Natural killer cell (primary cell): ENCODE results near the gene GRB10. TPM values are rescaled to one million over a fixed set of nuclear protein-coding genes. Genes with fewer than 3 reads are reported as not detected.

ENCODE experiments used
- ATAC-seq, 3 donors: fragments of 150-1000 bp in 2 of 3; fragments of 200-7000 bp in 1 of 3; cut with Tn5 transposase; 1 replicate in 1 of 3; 2 replicates in 2 of 3; pipeline ENCODE4 v1.10.0; 2021; ENCODE audit warnings: mild to moderate bottlenecking in 2 of 3, moderate library complexity in 2 of 3
- DNase-seq, 2 donors: peaks; one replicate each; pipeline versions ENCODE4 v3.0.0 to v3.0.0-alpha.2; 2013 to 2021; ENCODE audit warnings: mixed read lengths in 1 of 2
- H3K27ac ChIP-seq: one replicate; pipeline ENCODE4 v1.5.1; 2013; ENCODE audit warnings: mild to moderate bottlenecking, low read length
- H3K27me3 ChIP-seq: one replicate; pipeline ENCODE4 v1.6.1; 2013; ENCODE audit warnings: low read length; ENCODE audit not compliant: control insufficient read depth, insufficient read depth
- H3K36me3 ChIP-seq: one replicate; pipeline ENCODE4 v1.6.1; 2013; ENCODE audit warnings: low read length; ENCODE audit not compliant: control insufficient read depth, insufficient read depth
- H3K4me1 ChIP-seq: one replicate; pipeline ENCODE4 v1.6.1; 2013; ENCODE audit warnings: low read length; ENCODE audit not compliant: control insufficient read depth, insufficient read depth
- H3K4me3 ChIP-seq: one replicate; pipeline ENCODE4 v1.5.1; 2013; ENCODE audit warnings: low read length
- H3K9me3 ChIP-seq: one replicate; pipeline ENCODE4 v1.6.1; 2013; ENCODE audit warnings: low read length; ENCODE audit not compliant: control insufficient read depth, insufficient read depth
- H3K27ac Mint-ChIP-seq, 2 donors: one replicate each; pipeline ENCODE4 v1.8.0; 2022; ENCODE audit warnings: mild to moderate bottlenecking in 2 of 2, mixed read lengths in 2 of 2, moderate library complexity in 1 of 2
- H3K27me3 Mint-ChIP-seq, 2 donors: one replicate each; pipeline ENCODE4 v1.8.0; 2022; ENCODE audit warnings: low read depth in 2 of 2, mixed read lengths in 2 of 2
- H3K36me3 Mint-ChIP-seq: one replicate; pipeline ENCODE4 v1.8.0; 2022; ENCODE audit warnings: mixed read lengths
- H3K4me1 Mint-ChIP-seq, 2 donors: one replicate each; pipeline ENCODE4 v1.8.0; 2022; ENCODE audit warnings: mixed read lengths in 2 of 2
- H3K4me3 Mint-ChIP-seq: one replicate; pipeline ENCODE4 v1.8.0; 2022; ENCODE audit warnings: mild to moderate bottlenecking, moderate library complexity, mixed read lengths
- H3K9me3 Mint-ChIP-seq, 2 donors: one replicate each; pipeline ENCODE4 v1.8.0; 2022; ENCODE audit warnings: mixed read lengths in 2 of 2
- CTCF ChIP-seq: fragments of 200-600 bp; IDR thresholded peaks from one replicate; pipeline ENCODE4 v1.8.0; 2022; ENCODE audit warnings: antibody characterized with exemption
- WGBS: methylation state at CpG from one replicate; pipeline ENCODE4 v1.1.7; 2013; ENCODE audit warnings: missing lambda C conversion rate; ENCODE audit not compliant: insufficient coverage; 5-methylcytosine and 5-hydroxymethylcytosine counted together
- intact Hi-C: fragments of 100-400 bp; cut with micrococcal nuclease; formaldehyde crosslinking; loops from one replicate; pipeline ENCODE4 v1.14.2; 2022
- total RNA-seq, 4 donors: library from RNA; stranded (reverse); fragments of 120-200 nt in 1 of 4; gene quantifications; one replicate each; pipeline versions ENCODE4 v1.2.3 to v1.2.4, GENCODE V29; 2013 to 2022

The GRB10 gene
- total RNA-seq, 3 donors from 2014 or later (not counting 1 experiment from before 2014, with no cell fraction given) = 0.16 to 24.4 (median 1.4) TPM

- no peak overlapping the region for H3K27ac Mint-ChIP-seq
- no peak for DNase-seq
- no peak overlapping the region for H3K4me3 Mint-ChIP-seq
- no peaks in the 10 kb centered on the region for H3K4me1 ChIP-seq
- no peaks in the 10 kb centered on the region for H3K9me3 Mint-ChIP-seq
- H3K4me3 ChIP-seq = no peak overlapping the region
- no peaks in the 10 kb centered on the region for H3K4me1 Mint-ChIP-seq
- H3K27ac ChIP-seq = no peak overlapping the region
- WGBS = 80% methylated on average over 11 of the region's 11 CpGs
- ATAC-seq = no peak
- H3K36me3 ChIP-seq = no peaks in the 10 kb centered on the region
- H3K27me3 ChIP-seq = no peaks in the 10 kb centered on the region
- no peaks in the 10 kb centered on the region for H3K36me3 Mint-ChIP-seq
- no peak for TF ChIP-seq CTCF
- H3K9me3 ChIP-seq = no peaks in the 10 kb centered on the region
- intact Hi-C loops = no loop called here
- peaks cover 9 to 10% of the 10 kb centered on the region in 2 donors for H3K27me3 Mint-ChIP-seq
Measured at GRCh38 chr7:50674896-50675835, 107.5 kb downstream of the GRB10 start.

DNA sequence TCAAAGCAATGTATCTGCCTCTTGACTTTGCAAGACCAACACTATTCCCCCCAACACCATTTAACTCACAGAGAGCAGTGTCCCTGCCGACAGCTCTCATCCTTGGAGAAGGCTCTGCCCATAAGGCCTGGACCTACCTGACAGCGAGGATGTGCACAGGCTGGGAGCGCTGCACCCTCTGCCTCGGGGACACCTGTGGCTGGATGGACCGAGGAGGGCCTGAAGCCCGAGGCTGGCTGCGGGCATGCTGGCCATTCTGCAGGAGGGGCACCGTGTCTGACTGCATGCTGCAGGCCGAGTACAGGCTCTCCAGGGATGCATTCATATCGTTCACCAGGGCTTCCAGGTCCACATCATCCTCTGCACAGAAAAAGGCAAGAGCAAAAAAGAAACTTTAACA lies 108.4 kb downstream of the GRB10 start:
- no peaks in the 10 kb centered on the region for H3K4me1 ChIP-seq
- no peaks in the 10 kb centered on the region for H3K9me3 Mint-ChIP-seq
- DNase-seq = no peak
- no peak for ATAC-seq
- 96% methylated on average over 10 of the region's 10 CpGs for WGBS
- H3K4me1 Mint-ChIP-seq = no peaks in the 10 kb centered on the region
- no peaks in the 10 kb centered on the region for H3K9me3 ChIP-seq
- H3K36me3 Mint-ChIP-seq = no peaks in the 10 kb centered on the region
- H3K27me3 ChIP-seq = no peaks in the 10 kb centered on the region
- no peak overlapping the region for H3K27ac Mint-ChIP-seq
- no peaks in the 10 kb centered on the region for H3K36me3 ChIP-seq
- no peak overlapping the region for H3K4me3 ChIP-seq
- no peak overlapping the region for H3K27ac ChIP-seq
- no peak for TF ChIP-seq CTCF
- intact Hi-C loops = no loop called here
- H3K4me3 Mint-ChIP-seq = no peak overlapping the region
- H3K27me3 Mint-ChIP-seq = peaks cover 5 to 11% of the 10 kb centered on the region in 2 donors

DNA sequence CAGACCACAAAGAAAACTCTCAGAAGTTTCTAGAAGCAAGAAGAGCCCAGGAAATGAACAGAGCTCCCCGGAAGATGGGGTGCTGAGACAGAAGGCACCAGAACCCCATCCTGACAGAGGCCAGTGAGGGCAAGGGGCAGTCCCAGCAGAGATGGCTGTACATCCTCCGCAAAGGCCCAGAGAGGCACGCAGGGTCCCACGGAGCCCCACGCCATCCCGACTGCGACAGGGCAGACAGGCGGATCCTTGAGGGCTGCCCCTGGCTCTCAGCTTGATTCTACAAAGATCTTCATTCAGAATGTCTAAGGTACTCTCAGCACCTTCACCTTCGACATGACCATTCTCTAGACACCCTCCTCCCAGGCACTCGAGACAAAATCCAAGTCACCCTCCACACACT lies 109.6 kb downstream of the GRB10 start:
- 92% methylated on average over 10 of the region's 10 CpGs for WGBS
- H3K4me1 Mint-ChIP-seq = no peaks in the 10 kb centered on the region
- no peak overlapping the region for H3K4me3 ChIP-seq
- H3K4me3 Mint-ChIP-seq = no peak overlapping the region
- H3K27ac Mint-ChIP-seq = no peak overlapping the region
- H3K27me3 ChIP-seq = no peaks in the 10 kb centered on the region
- H3K4me1 ChIP-seq = no peaks in the 10 kb centered on the region
- DNase-seq = no peak
- no peaks in the 10 kb centered on the region for H3K36me3 ChIP-seq
- no peaks in the 10 kb centered on the region for H3K9me3 ChIP-seq
- H3K27ac ChIP-seq = no peak overlapping the region
- peaks cover 5 to 14% of the 10 kb centered on the region in 2 donors for H3K27me3 Mint-ChIP-seq
- no peaks in the 10 kb centered on the region for H3K36me3 Mint-ChIP-seq
- intact Hi-C loops = no loop called here
- no peak for TF ChIP-seq CTCF
- H3K9me3 Mint-ChIP-seq = no peaks in the 10 kb centered on the region
- ATAC-seq = no peak
